Thyroid gland (tissue), 4 donors: ENCODE data around the gene CHSY1. TPM values are rescaled to one million over a fixed set of nuclear protein-coding genes. Genes with fewer than 3 reads are reported as not detected.
"Not testable (repeated sequence)": the region's sequence is repeated elsewhere in the genome, so short reads cannot be mapped to it uniquely, and the experiment has no call there.

ENCODE experiments used
- DNase-seq, 2 donors: peaks; one replicate each; pipeline ENCODE4 v3.0.0-alpha.2; 2019
- H3K27ac ChIP-seq, 3 donors: fragments of 200-600 bp; sonication (generic); 1 replicate in 2 of 3; 2 replicates in 1 of 3; pipeline ENCODE4 v1.5.1; 2016 to 2019; ENCODE audit warnings: mild to moderate bottlenecking in 1 of 3, moderate library complexity in 1 of 3
- H3K27me3 ChIP-seq: fragments of 200-600 bp; sonication (generic); one replicate; pipeline ENCODE4 v1.5.1; 2019
- H3K36me3 ChIP-seq, 2 donors: fragments of 200-600 bp; sonication (generic); one replicate each; pipeline ENCODE4 v1.5.1; 2016 to 2019
- H3K4me1 ChIP-seq, 2 donors: fragments of 200-600 bp; sonication (generic); one replicate each; pipeline ENCODE4 v1.5.1; 2017 to 2019
- H3K4me3 ChIP-seq, 3 donors: fragments of 200-600 bp; sonication (generic); replicated peaks in 1 of 3; 1 replicate in 2 of 3; 2 replicates in 1 of 3; pipeline ENCODE4 v1.5.1; 2016; ENCODE audit warnings: mild to moderate bottlenecking in 1 of 3
- H3K9me3 ChIP-seq: fragments of 200-600 bp; sonication (generic); one replicate; pipeline ENCODE4 v1.5.1; 2017
- CTCF ChIP-seq, 6 experiments: fragments of 200-600 bp in 3 of 6; fragments of 450-650 bp in 3 of 6; sonication (generic) in 3 of 6; IDR thresholded peaks; one replicate each; pipeline ENCODE4 v1.5.1; 2016 to 2019; ENCODE audit warnings: antibody characterized with exemption in 6 of 6, mild to moderate bottlenecking in 2 of 6, inconsistent platforms in 1 of 6, moderate library complexity in 1 of 6
- POLR2A ChIP-seq, 2 donors: fragments of 450-650 bp; IDR thresholded peaks; one replicate each; pipeline ENCODE4 v1.6.1; 2017; ENCODE audit warnings: antibody characterized with exemption in 2 of 2, mild to moderate bottlenecking in 2 of 2, moderate library complexity in 1 of 2
- WGBS, 2 donors: methylation state at CpG; one replicate each; pipeline ENCODE4 v1.1.5; 2017; 5-methylcytosine and 5-hydroxymethylcytosine counted together
- intact Hi-C: fragments of 100-400 bp; cut with DNase I; formaldehyde crosslinking; loops from one replicate; pipeline ENCODE4 v1.15.1; 2023
- total RNA-seq, 4 donors: library from RNA; depleted of rRNA; stranded (reverse); fragments of >200 nt; gene quantifications; one replicate each; pipeline ENCODE4 v1.2.3, GENCODE V29; 2016

The CHSY1 gene
- total RNA-seq, 4 donors from 2014 or later, result 13.8 to 26.6 (median 18.5) TPM

- peaks cover 20 to 24% of the 10 kb centered on the region in 2 donors for H3K4me1 ChIP-seq
- H3K27ac ChIP-seq, result peak overlapping the region; percentile 67 to 92 (median 72)
- 76 to 79% methylated on average over 6 to 9 of the region's 11 CpGs for WGBS, 2 donors
- intact Hi-C loops, result no loop called here
- H3K36me3 ChIP-seq, result no peaks in the 10 kb centered on the region
- no peak overlapping the region for H3K4me3 ChIP-seq
- DNase-seq, result no peak
- H3K9me3 ChIP-seq, result no peaks in the 10 kb centered on the region
- TF ChIP-seq CTCF (IDR thresholded peaks at IDR 0.05) (no peak), POLR2A (IDR thresholded peaks at IDR 0.05) (no peak)
- H3K27me3 ChIP-seq, result no peaks in the 10 kb centered on the region
Observed at GRCh38 chr15:101126618-101127505, 125.0 kb downstream of the CHSY1 start.

- H3K4me3 ChIP-seq, H3K36me3 ChIP-seq, intact Hi-C loops, H3K27me3 ChIP-seq, H3K27ac ChIP-seq, H3K9me3 ChIP-seq, DNase-seq: not testable (repeated sequence)
- H3K4me1 ChIP-seq, result peaks cover 20 to 32% of the 10 kb centered on the region in 2 donors
- WGBS, 2 donors, result 92 to 93% methylated on average over 13 of the region's 13 CpGs
Observed at GRCh38 chr15:101125881-101126428, 125.9 kb downstream of the CHSY1 start.

Other genes with a start within 250 kb of the CHSY1 start
- gene SELENOS, start 25.4 kb upstream of the CHSY1 start, total RNA-seq, result 10 to 100 TPM; 50.4 to 77.3 (median 65.6) TPM
- 100 to 1,000 TPM in 1 of 4 donors, 10 to 100 TPM in 3; 34.8 to 111 (median 71.1) TPM for gene SNRPA1, start 43.2 kb upstream of the CHSY1 start, total RNA-seq
- 10 to 100 TPM in 2 of 4 donors, 1 to 10 TPM in 2; 4.0 to 28.6 (median 17.5) TPM for gene PCSK6, start 237.7 kb upstream of the CHSY1 start, total RNA-seq